Brain microvascular endothelial cell (primary cell): ENCODE data around the gene MIER2.

Experiments used
- DNase-seq: peaks from one replicate; pipeline ENCODE4 v3.0.0-alpha.2; 2020
- H3K27ac ChIP-seq: fragments of 250-450 bp; sonication (Bioruptor Pico); 2 replicates; pipeline ENCODE4 v1.5.1; 2020; ENCODE audit warnings: mild to moderate bottlenecking, moderate library complexity
- H3K27me3 ChIP-seq: fragments of 250-450 bp; sonication (Bioruptor Pico); replicated peaks from 2 replicates; pipeline ENCODE4 v1.5.1; 2020; ENCODE audit warnings: mild to moderate bottlenecking
- H3K36me3 ChIP-seq: fragments of 250-450 bp; sonication (Bioruptor Pico); replicated peaks from 2 replicates; pipeline ENCODE4 v1.5.1; 2020; ENCODE audit warnings: mild to moderate bottlenecking
- H3K4me3 ChIP-seq: 2 replicates; pipeline ENCODE4 v1.5.1; 2011; ENCODE audit warnings: low read depth, mild to moderate bottlenecking, control low read depth, low read length, moderate library complexity
- CTCF ChIP-seq: IDR thresholded peaks from 2 replicates; pipeline ENCODE4 v1.5.1; 2011; ENCODE audit warnings: low read depth, mild to moderate bottlenecking, moderate library complexity, low read length, control low read depth, inconsistent platforms; ENCODE audit errors: missing control alignments
- in situ Hi-C: cut with HindIII; loops from 2 replicates; pipeline ENCODE4 v1.10.0; 2017; ENCODE audit warnings: low sequenced_read_pairs, low pct_ligation_motif_present

MIER2 gene

GRCh38 chr19:339262-339887 lies 5.2 kb downstream of the MIER2 start:
- in situ Hi-C loops = no loop called here
- Histone ChIP-seq H3K36me3 (peaks cover 15% of the 10 kb centered on the region), H3K4me3 (no peak overlapping the region), H3K27me3 (no peaks in the 10 kb centered on the region), H3K27ac (peak overlapping the region; percentile 12)
- peak; percentile 75 for DNase-seq
- TF ChIP-seq CTCF = no peak

GRCh38 chr19:338421-338820 lies 6.2 kb downstream of the MIER2 start:
- no peak overlapping the region for H3K27ac ChIP-seq
- peaks cover 18% of the 10 kb centered on the region for H3K36me3 ChIP-seq
- no peak overlapping the region for H3K4me3 ChIP-seq
- TF ChIP-seq CTCF = no peak
- H3K27me3 ChIP-seq = no peaks in the 10 kb centered on the region
- no peak for DNase-seq
- in situ Hi-C loops = no loop called here

GRCh38 chr19:336067-336614 lies 8.5 kb downstream of the MIER2 start:
- no peak for DNase-seq
- no peaks in the 10 kb centered on the region for H3K27me3 ChIP-seq
- in situ Hi-C loops = no loop called here
- no peak overlapping the region for H3K27ac ChIP-seq
- H3K36me3 ChIP-seq = peaks cover 22% of the 10 kb centered on the region
- TF ChIP-seq CTCF = no peak
- no peak overlapping the region for H3K4me3 ChIP-seq

GRCh38 chr19:335486-336066 lies 9.0 kb downstream of the MIER2 start:
- Histone ChIP-seq H3K27me3 (no peaks in the 10 kb centered on the region), H3K4me3 (no peak overlapping the region), H3K27ac (no peak overlapping the region), H3K36me3 (peaks cover 24% of the 10 kb centered on the region)
- in situ Hi-C loops = no loop called here
- TF ChIP-seq CTCF = no peak
- DNase-seq = no peak

GRCh38 chr19:335072-335471 lies 9.5 kb downstream of the MIER2 start:
- Histone ChIP-seq H3K36me3 (peaks cover 26% of the 10 kb centered on the region), H3K27me3 (no peaks in the 10 kb centered on the region), H3K27ac (no peak overlapping the region), H3K4me3 (no peak overlapping the region)
- no peak for TF ChIP-seq CTCF
- in situ Hi-C loops = no loop called here
- DNase-seq = no peak
